HUES48 (cell line): Measurements from ENCODE around the gene UBE2L5.
A peak's percentile ranks its signal among the peaks of the same experiment; 100 is the strongest.
"Not testable (repeated sequence)": the region's sequence is repeated elsewhere in the genome, so short reads cannot be mapped to it uniquely, and the experiment has no call there.

Source experiments
- H3K27ac ChIP-seq: one replicate; pipeline ENCODE4 v1.7.0; 2013; ENCODE audit warnings: low read depth, low read length, inconsistent platforms
- H3K27me3 ChIP-seq: 2 replicates; pipeline ENCODE4 v1.6.1; 2013; ENCODE audit warnings: mild to moderate bottlenecking, low read length; ENCODE audit not compliant: control insufficient read depth, insufficient read depth
- H3K36me3 ChIP-seq: 2 replicates; pipeline ENCODE4 v1.6.1; 2013; ENCODE audit warnings: low read length; ENCODE audit not compliant: control insufficient read depth, insufficient read depth
- H3K4me1 ChIP-seq: 2 replicates; pipeline ENCODE4 v1.6.1; 2013; ENCODE audit warnings: mild to moderate bottlenecking, low read length; ENCODE audit not compliant: control insufficient read depth, insufficient read depth
- H3K4me3 ChIP-seq: 2 replicates; pipeline ENCODE4 v1.5.1; 2013; ENCODE audit warnings: mild to moderate bottlenecking, low read depth, low read length
- H3K9ac ChIP-seq: 2 replicates; pipeline ENCODE4 v1.6.1; 2013; ENCODE audit warnings: mild to moderate bottlenecking, low read depth, low read length, moderate library complexity
- H3K9me3 ChIP-seq: 2 replicates; pipeline ENCODE4 v1.6.1; 2013; ENCODE audit warnings: low read length; ENCODE audit not compliant: control insufficient read depth, insufficient read depth

The UBE2L5 gene

GRCh38 chr13:30440910-30441703 lies 18.8 kb downstream of the UBE2L5 start:
- Histone ChIP-seq H3K36me3 (no peaks in the 10 kb centered on the region), H3K4me1 (peaks cover 9% of the 10 kb centered on the region), H3K27ac (no peak overlapping the region), H3K9me3 (no peaks in the 10 kb centered on the region), H3K4me3 (no peak overlapping the region), H3K27me3 (no peaks in the 10 kb centered on the region), H3K9ac (no peak overlapping the region)

GRCh38 chr13:30442926-30443325 lies 20.6 kb downstream of the UBE2L5 start:
- Histone ChIP-seq H3K4me1 (peaks cover 12% of the 10 kb centered on the region), H3K27ac (no peak overlapping the region), H3K9me3 (no peaks in the 10 kb centered on the region), H3K27me3 (no peaks in the 10 kb centered on the region), H3K4me3 (no peak overlapping the region), H3K36me3 (no peaks in the 10 kb centered on the region), H3K9ac (no peak overlapping the region)

- not testable (repeated sequence) for H3K36me3 ChIP-seq, H3K9me3 ChIP-seq, H3K27me3 ChIP-seq, H3K27ac ChIP-seq, H3K4me3 ChIP-seq, H3K9ac ChIP-seq
- H3K4me1 ChIP-seq: peaks cover 12% of the 10 kb centered on the region
Measured at GRCh38 chr13:30443491-30443890, 21.2 kb downstream of the UBE2L5 start.

GRCh38 chr13:30443957-30444404 lies 21.7 kb downstream of the UBE2L5 start:
- H3K4me1 ChIP-seq: peaks cover 12% of the 10 kb centered on the region
- H3K27ac ChIP-seq: no peak overlapping the region
- no peaks in the 10 kb centered on the region for H3K36me3 ChIP-seq
- H3K27me3 ChIP-seq: no peaks in the 10 kb centered on the region
- H3K9me3 ChIP-seq: no peaks in the 10 kb centered on the region
- H3K4me3 ChIP-seq: no peak overlapping the region
- no peak overlapping the region for H3K9ac ChIP-seq

GRCh38 chr13:30446126-30446500 lies 23.8 kb downstream of the UBE2L5 start:
- Histone ChIP-seq H3K9me3 (no peaks in the 10 kb centered on the region), H3K9ac (peak overlapping the region; percentile 50), H3K27ac (peak overlapping the region; percentile 83), H3K36me3 (no peaks in the 10 kb centered on the region), H3K27me3 (no peaks in the 10 kb centered on the region), H3K4me3 (peak overlapping the region; percentile 65), H3K4me1 (peaks cover 12% of the 10 kb centered on the region)

- peaks cover 12% of the 10 kb centered on the region for H3K4me1 ChIP-seq
- H3K4me3 ChIP-seq: no peak overlapping the region
- H3K9ac ChIP-seq: no peak overlapping the region
- no peaks in the 10 kb centered on the region for H3K36me3 ChIP-seq
- H3K27me3 ChIP-seq: no peaks in the 10 kb centered on the region
- H3K27ac ChIP-seq: no peak overlapping the region
- no peaks in the 10 kb centered on the region for H3K9me3 ChIP-seq
Measured at GRCh38 chr13:30448441-30448840, 26.1 kb downstream of the UBE2L5 start.

GRCh38 chr13:30450066-30450465 lies 27.8 kb downstream of the UBE2L5 start:
- Histone ChIP-seq H3K4me3 (no peak overlapping the region), H3K4me1 (peaks cover 11% of the 10 kb centered on the region), H3K9me3 (no peaks in the 10 kb centered on the region), H3K27me3 (no peaks in the 10 kb centered on the region), H3K9ac (no peak overlapping the region), H3K36me3 (no peaks in the 10 kb centered on the region), H3K27ac (no peak overlapping the region)

GRCh38 chr13:30451476-30451875 lies 29.2 kb downstream of the UBE2L5 start:
- H3K27ac ChIP-seq, H3K4me3 ChIP-seq, H3K9me3 ChIP-seq, H3K9ac ChIP-seq, H3K4me1 ChIP-seq, H3K27me3 ChIP-seq, H3K36me3 ChIP-seq: not testable (repeated sequence)

- Histone ChIP-seq H3K27me3 (no peaks in the 10 kb centered on the region), H3K9ac (no peak overlapping the region), H3K4me1 (no peaks in the 10 kb centered on the region), H3K9me3 (no peaks in the 10 kb centered on the region), H3K36me3 (peaks cover 3% of the 10 kb centered on the region), H3K4me3 (no peak overlapping the region), H3K27ac (no peak overlapping the region)
Measured at GRCh38 chr13:30453727-30454126, 31.4 kb downstream of the UBE2L5 start.

- H3K9me3 ChIP-seq: no peaks in the 10 kb centered on the region
- no peaks in the 10 kb centered on the region for H3K4me1 ChIP-seq
- H3K27ac ChIP-seq: no peak overlapping the region
- H3K9ac ChIP-seq: no peak overlapping the region
- no peak overlapping the region for H3K4me3 ChIP-seq
- no peaks in the 10 kb centered on the region for H3K27me3 ChIP-seq
- peaks cover 16% of the 10 kb centered on the region for H3K36me3 ChIP-seq
Measured at GRCh38 chr13:30454991-30455390, 32.7 kb downstream of the UBE2L5 start.

- no peaks in the 10 kb centered on the region for H3K27me3 ChIP-seq
- H3K4me1 ChIP-seq: no peaks in the 10 kb centered on the region
- H3K27ac ChIP-seq: peak overlapping the region; percentile 35
- peaks cover 17% of the 10 kb centered on the region for H3K36me3 ChIP-seq
- no peaks in the 10 kb centered on the region for H3K9me3 ChIP-seq
- H3K4me3 ChIP-seq: no peak overlapping the region
- no peak overlapping the region for H3K9ac ChIP-seq
Measured at GRCh38 chr13:30456290-30456689, 34.0 kb downstream of the UBE2L5 start.
